HepG2 (cell line): ENCODE results near the gene DLG2. TPM values are rescaled to one million over a fixed set of nuclear protein-coding genes. Genes with fewer than 3 reads are reported as not detected.

Experiments used
- ATAC-seq: fragments of 200-7000 bp; cut with Tn5 transposase; 3 replicates; pipeline ENCODE4 v1.9.1; 2020; ENCODE audit warnings: mild to moderate bottlenecking, moderate library complexity
- BruUV-seq: library from RNA; stranded (reverse); fragments of 400-500 nt; replicated peaks from 2 replicates; lab custom pipeline; 2021; lab: Mats Ljungman, UMichigan
- CTCF ChIA-PET: fragments of 300-600 bp; formaldehyde crosslinking; extraction: SDS; loops from one replicate; lab custom pipeline; 2021; ENCODE audit warnings: low total read pairs, inconsistent platforms, low intra/inter-chr PET ratio; lab: Yijun Ruan, JAX
- POLR2A ChIA-PET: fragments of 350-600 bp; sonication (Branson Sonifier 250); formaldehyde crosslinking; loops from one replicate; lab custom pipeline; 2020; ENCODE audit warnings: antibody characterized with exemption, inconsistent platforms; lab: Yijun Ruan, JAX
- DNase-seq: peaks from one replicate; pipeline ENCODE4 v3.0.0-alpha.2; 2015; ENCODE audit warnings: low spot score
- FAIRE-seq: peaks from 3 replicates; lab custom pipeline; 2011; peaks lifted over from hg19 to GRCh38; lab: Jason Lieb, UNC
- H2AFZ ChIP-seq: one replicate; pipeline ENCODE4 v1.6.1; 2011; ENCODE audit warnings: low read length, inconsistent platforms
- H3K27ac ChIP-seq: fragments of 300-600 bp; 3 replicates; pipeline ENCODE4 v1.8.0; 2011; ENCODE audit warnings: mixed run types, mild to moderate bottlenecking, mixed read lengths, low read length, inconsistent platforms; ENCODE audit not compliant: insufficient read depth; ENCODE audit errors: extremely low read length
- H3K27me3 ChIP-seq, 2 experiments: fragments of 200-600 bp in 1 of 2; 2 replicates in 1 of 2; 3 replicates in 1 of 2; pipeline versions ENCODE4 v1.6.0 to v1.8.0; 2011; ENCODE audit warnings: low read length in 2 of 2, mild to moderate bottlenecking in 2 of 2, moderate library complexity in 2 of 2, inconsistent platforms in 1 of 2; ENCODE audit not compliant: insufficient read depth in 2 of 2, control insufficient read depth in 1 of 2
- H3K36me3 ChIP-seq, 2 experiments: fragments of 200-600 bp in 1 of 2; replicated peaks in 1 of 2; 2 replicates in 1 of 2; 3 replicates in 1 of 2; pipeline versions ENCODE4 v1.5.1 to v1.8.0; 2011; ENCODE audit warnings: low read length in 2 of 2, inconsistent platforms in 1 of 2; ENCODE audit not compliant: insufficient read depth in 2 of 2, control insufficient read depth in 1 of 2
- H3K4me1 ChIP-seq: 2 replicates; pipeline ENCODE4 v1.5.1; 2012; ENCODE audit warnings: low read length, inconsistent platforms; ENCODE audit not compliant: insufficient read depth
- H3K4me2 ChIP-seq: 2 replicates; pipeline ENCODE4 v1.6.0; 2011; ENCODE audit warnings: low read depth, low read length, inconsistent platforms
- H3K4me3 ChIP-seq, 3 experiments: fragments of 200-600 bp in 1 of 3; sonication (generic), shearing (Covaris generic) in 1 of 3; replicated peaks in 1 of 3; 2 replicates each; pipeline ENCODE4 v1.5.1; 2011 to 2016; ENCODE audit warnings: low read length in 3 of 3, inconsistent platforms in 2 of 3, low read depth in 2 of 3, mild to moderate bottlenecking in 2 of 3, control low read depth in 1 of 3, mixed read lengths in 1 of 3; ENCODE audit not compliant: insufficient read depth in 1 of 3
- H3K79me2 ChIP-seq: one replicate; pipeline ENCODE4 v1.6.1; 2011; ENCODE audit warnings: low read length, inconsistent platforms; ENCODE audit not compliant: insufficient read depth
- H3K9ac ChIP-seq: 2 replicates; pipeline ENCODE4 v1.6.0; 2011; ENCODE audit warnings: mild to moderate bottlenecking, low read depth, low read length, inconsistent platforms; ENCODE audit not compliant: insufficient read depth
- H3K9me3 ChIP-seq: 2 replicates; pipeline ENCODE4 v1.5.1; 2012; ENCODE audit warnings: mild to moderate bottlenecking, low read length
- H4K20me1 ChIP-seq: 2 replicates; pipeline ENCODE4 v1.6.0; 2011; ENCODE audit warnings: inconsistent platforms, mild to moderate bottlenecking, low read length, moderate library complexity; ENCODE audit not compliant: insufficient read depth
- ADNP ChIP-seq: sonication (generic); formaldehyde crosslinking; IDR thresholded peaks from 2 replicates; pipeline ENCODE4 v1.4.0; 2020; ENCODE audit warnings: missing genetic modification reagents
- AKAP8 ChIP-seq: sonication (generic); formaldehyde crosslinking; IDR thresholded peaks from 2 replicates; pipeline ENCODE4 v1.5.1; 2020; ENCODE audit warnings: mild to moderate bottlenecking, missing genetic modification reagents
- EED ChIP-seq: sonication (generic); formaldehyde crosslinking; IDR thresholded peaks from 2 replicates; pipeline ENCODE4 v1.5.0; 2020; ENCODE audit warnings: mild to moderate bottlenecking, missing genetic modification reagents
- JUND ChIP-seq: sonication (generic); formaldehyde crosslinking; IDR thresholded peaks from 2 replicates; pipeline ENCODE4 v1.8.0; 2022; ENCODE audit warnings: mild to moderate bottlenecking, missing genetic modification reagents
- PCBP1 ChIP-seq: fragments of 200-400 bp; formaldehyde crosslinking; IDR thresholded peaks from 2 replicates; pipeline ENCODE4 v1.6.1; 2017; ENCODE audit warnings: mild to moderate bottlenecking, low read depth, low read length, borderline replicate concordance
- PLRG1 ChIP-seq: fragments of 450-650 bp; conservative IDR thresholded peaks from 2 replicates; pipeline ENCODE4 v1.6.1; 2016
- TP53 ChIP-seq: sonication (generic); formaldehyde crosslinking; conservative IDR thresholded peaks from 2 replicates; pipeline ENCODE4 v1.4.0; 2020; ENCODE audit warnings: missing genetic modification reagents
- TSC22D2 ChIP-seq: sonication (generic); formaldehyde crosslinking; IDR thresholded peaks from 2 replicates; pipeline ENCODE4 v1.5.1; 2020; ENCODE audit warnings: missing genetic modification reagents, mild to moderate bottlenecking, borderline replicate concordance
- YEATS2 ChIP-seq: sonication (generic); formaldehyde crosslinking; IDR thresholded peaks from 2 replicates; pipeline ENCODE4 v1.4.0; 2020; ENCODE audit warnings: missing genetic modification reagents, borderline replicate concordance
- ZBTB38 ChIP-seq: sonication (generic); formaldehyde crosslinking; IDR thresholded peaks from 2 replicates; pipeline ENCODE4 v1.5.1; 2020; ENCODE audit warnings: mild to moderate bottlenecking, missing genetic modification reagents
- ZFP37 ChIP-seq: sonication (generic); formaldehyde crosslinking; IDR thresholded peaks from 2 replicates; pipeline ENCODE4 v1.4.0; 2020; ENCODE audit warnings: missing genetic modification reagents, borderline replicate concordance
- ZNF513 ChIP-seq: sonication (generic); formaldehyde crosslinking; conservative IDR thresholded peaks from 2 replicates; pipeline ENCODE4 v1.5.0; 2020; ENCODE audit warnings: missing genetic modification reagents
- ZNF616 ChIP-seq: sonication (generic); formaldehyde crosslinking; IDR thresholded peaks from 2 replicates; pipeline ENCODE4 v1.5.0; 2020; ENCODE audit warnings: low read depth, mild to moderate bottlenecking, missing genetic modification reagents
- ZNF776 ChIP-seq: sonication (generic); formaldehyde crosslinking; IDR thresholded peaks from 2 replicates; pipeline ENCODE4 v1.4.0; 2020; ENCODE audit warnings: mild to moderate bottlenecking, missing genetic modification reagents
- ZNF780A ChIP-seq: sonication (generic); formaldehyde crosslinking; IDR thresholded peaks from 2 replicates; pipeline ENCODE4 v1.8.0; 2022; ENCODE audit warnings: mild to moderate bottlenecking, missing genetic modification reagents, moderate library complexity
- WGBS: methylation state at CpG from one replicate; pipeline ENCODE4 v1.1.6; 2017; ENCODE audit warnings: low lambda C conversion rate; 5-methylcytosine and 5-hydroxymethylcytosine counted together
- in situ Hi-C: cut with HindIII; loops from 2 replicates; pipeline ENCODE4 v1.10.0; 2017; ENCODE audit warnings: low pct_unique_long_range_greater_than_20kb; ENCODE audit not compliant: extremely low pct_ligation_motif_present
- intact Hi-C: fragments of 100-400 bp; cut with micrococcal nuclease; formaldehyde crosslinking; loops from one replicate; pipeline ENCODE4 v1.10.0; 2022; ENCODE audit not compliant: unreplicated experiment
- polyA plus RNA-seq, 8 experiments: library from polyadenylated mRNA; depleted of rRNA in 3 of 8; stranded (reverse) in 7 of 8; unstranded in 1 of 8; fragments of >200 nt; fragmentation: Illumina TruSeq in 4 of 8; extraction: Trizol in 4 of 8; gene quantifications; 2 replicates each; pipeline versions ENCODE4 v1.2.1 to v1.2.3, GENCODE V29; 2011 to 2016; ENCODE audit warnings: low read depth in 4 of 8, missing spikeins in 1 of 8, mixed read lengths in 1 of 8; ENCODE audit not compliant: insufficient read depth in 1 of 8
- total RNA-seq, 5 experiments: library from RNA; depleted of rRNA; stranded (reverse); fragments of >200 nt; fragmentation: Illumina TruSeq; extraction: Trizol; gene quantifications; 2 replicates each; pipeline ENCODE4 v1.2.3, GENCODE V29; 2016; ENCODE audit warnings: low read depth in 1 of 5

DLG2 gene
- total and polyA plus RNA-seq, 2 of the 13 experiments (the other 11 are each of a cell fraction or from before 2014, with no cell fraction given), result 0.46 to 1.0 TPM

GRCh38 chr11:83558281-83558680, 2068.9 kb downstream of the DLG2 start:
- Histone ChIP-seq H4K20me1 (no peaks in the 10 kb centered on the region), H3K4me1 (no peaks in the 10 kb centered on the region), H3K9ac (no peak overlapping the region), H3K4me2 (no peak overlapping the region), H3K27me3 (no peaks in the 10 kb centered on the region), H3K9me3 (no peaks in the 10 kb centered on the region), H2AFZ (no peak overlapping the region), H3K79me2 (no peaks in the 10 kb centered on the region), H3K27ac (no peak overlapping the region), H3K4me3 (no peak overlapping the region), H3K36me3 (no peaks in the 10 kb centered on the region)
- intact Hi-C loops (no loop called here), in situ Hi-C loops (no loop called here)
- WGBS, result 44% methylated on average over 2 of the region's 2 CpGs
- ATAC-seq, result no peak
- POLR2A ChIA-PET, result no interaction called here
- no peak for DNase-seq
- no TSS peak for BruUV-seq
- CTCF ChIA-PET, result no interaction called here
- TF ChIP-seq ZNF780A (no peak), AKAP8 (no peak), ZNF513 (no peak)
- no peak for FAIRE-seq

DNA sequence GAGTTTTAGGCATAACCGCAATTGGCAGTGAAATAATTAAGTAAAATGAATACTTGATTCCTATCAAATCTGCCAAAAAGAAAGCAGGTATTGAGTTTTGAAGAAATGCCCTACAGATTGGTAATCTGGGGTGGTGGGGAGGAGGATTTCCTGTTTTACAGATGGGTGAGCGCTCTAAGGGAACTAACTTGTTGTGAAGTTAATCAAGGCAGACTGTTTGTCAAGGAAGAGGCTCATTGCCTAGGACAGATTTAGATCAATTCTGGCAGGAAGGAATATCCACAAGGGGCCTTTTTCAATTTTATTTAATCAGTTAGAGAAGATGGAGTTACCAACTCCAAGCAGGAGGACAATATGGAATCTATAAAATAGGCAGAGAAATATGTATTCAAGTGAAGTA, 2069.5 kb downstream of the DLG2 start:
- no peaks in the 10 kb centered on the region for H3K4me1 ChIP-seq
- no TSS peak for BruUV-seq
- intact Hi-C loops, result no loop called here
- no peak overlapping the region for H2AFZ ChIP-seq
- no peaks in the 10 kb centered on the region for H3K79me2 ChIP-seq
- H3K27ac ChIP-seq, result no peak overlapping the region
- CTCF ChIA-PET, result no interaction called here
- no peak overlapping the region for H3K4me2 ChIP-seq
- WGBS, result 12% methylated on average over 2 of the region's 2 CpGs
- H3K9ac ChIP-seq, result no peak overlapping the region
- POLR2A ChIA-PET, result no interaction called here
- DNase-seq (no peak), FAIRE-seq (no peak), ATAC-seq (no peak)
- H3K27me3 ChIP-seq, result no peaks in the 10 kb centered on the region
- H3K4me3 ChIP-seq, result no peak overlapping the region
- in situ Hi-C loops, result no loop called here
- no peaks in the 10 kb centered on the region for H3K9me3 ChIP-seq
- H4K20me1 ChIP-seq, result no peaks in the 10 kb centered on the region
- H3K36me3 ChIP-seq, result no peaks in the 10 kb centered on the region
- TF ChIP-seq EED (no peak), TSC22D2 (no peak), ZNF776 (CRISPR knock-in tag) (no peak), TP53 (no peak), PLRG1 (no peak), YEATS2 (no peak), ZNF616 (CRISPR knock-in tag) (no peak), ZBTB38 (CRISPR knock-in tag) (no peak), PCBP1 (no peak), JUND (CRISPR knock-in tag) (no peak), ZFP37 (CRISPR knock-in tag) (no peak), ADNP (CRISPR knock-in tag) (no peak)
